K562 (cell line): ENCODE measurements around the gene NVL. TPM values are rescaled to one million over a fixed set of nuclear protein-coding genes. Genes with fewer than 3 reads are reported as not detected.

Experiments
- E2F3 ChIP-seq: fragments of 250-450 bp; sonication (Bioruptor Pico); IDR thresholded peaks from 2 replicates; pipeline ENCODE4 v1.4.0; 2020; ENCODE audit warnings: mild to moderate bottlenecking
- ETV5 ChIP-seq: sonication (generic); formaldehyde crosslinking; IDR thresholded peaks from 2 replicates; pipeline ENCODE4 v1.4.0; 2020; ENCODE audit warnings: low read depth, mild to moderate bottlenecking, missing genetic modification reagents
- MBD2 ChIP-seq: sonication (generic); IDR thresholded peaks from 2 replicates; pipeline ENCODE4 v1.6.1; 2016; ENCODE audit warnings: low read depth, borderline replicate concordance
- NCOA6 ChIP-seq: fragments of 450-650 bp; IDR thresholded peaks from 2 replicates; pipeline ENCODE4 v1.6.1; 2017; ENCODE audit warnings: mild to moderate bottlenecking
- NCOR1 ChIP-seq: fragments of 450-650 bp; IDR thresholded peaks from 2 replicates; pipeline ENCODE4 v1.6.1; 2016; ENCODE audit warnings: mild to moderate bottlenecking, moderate library complexity
- POLR2AphosphoS5 ChIP-seq: IDR thresholded peaks from 2 replicates; pipeline ENCODE4 v1.6.1; 2011; ENCODE audit warnings: mild to moderate bottlenecking, low read depth, low read length, moderate library complexity; ENCODE audit not compliant: control insufficient read depth, insufficient read depth
- PYGO2 ChIP-seq: fragments of 450-650 bp; IDR thresholded peaks from 2 replicates; pipeline ENCODE4 v1.6.1; 2016; ENCODE audit warnings: mild to moderate bottlenecking, missing genetic modification characterization, moderate library complexity, missing compliant biosample characterization
- RBFOX2 ChIP-seq: fragments of 200-400 bp; formaldehyde crosslinking; IDR thresholded peaks from 2 replicates; pipeline ENCODE4 v1.6.1; 2017; ENCODE audit warnings: low read depth, mild to moderate bottlenecking, low read length, moderate library complexity
- SETDB1 ChIP-seq: IDR thresholded peaks from one replicate; pipeline ENCODE4 v1.6.1; 2012; ENCODE audit warnings: low read length, control low read depth, inconsistent platforms
- SMC3 ChIP-seq: conservative IDR thresholded peaks from 2 replicates; pipeline ENCODE4 v1.6.1; 2011; ENCODE audit warnings: low read depth, low read length, improper control_type of control experiment; ENCODE audit not compliant: insufficient read depth
- ZBTB17 ChIP-seq: fragments of 450-650 bp; formaldehyde crosslinking; IDR thresholded peaks from 2 replicates; pipeline ENCODE4 v1.4.0; 2020; ENCODE audit warnings: mild to moderate bottlenecking
- ZNF431 ChIP-seq: sonication (generic); formaldehyde crosslinking; IDR thresholded peaks from 2 replicates; pipeline ENCODE4 v1.8.0; 2022; ENCODE audit warnings: mild to moderate bottlenecking, missing genetic modification reagents
- ZNF586 ChIP-seq: fragments of 450-650 bp; formaldehyde crosslinking; conservative IDR thresholded peaks from 2 replicates; pipeline ENCODE4 v1.4.0; 2020; ENCODE audit warnings: mild to moderate bottlenecking, moderate library complexity
- ZNF699 ChIP-seq: fragments of 250-450 bp; sonication (Bioruptor Pico); IDR thresholded peaks from 2 replicates; pipeline ENCODE4 v1.8.0; 2021; ENCODE audit warnings: mild to moderate bottlenecking, moderate library complexity; ENCODE audit not compliant: insufficient replicate concordance
- ZNF785 ChIP-seq: fragments of 250-450 bp; sonication (Bioruptor Pico); IDR thresholded peaks from 2 replicates; pipeline ENCODE4 v1.4.0; 2020; ENCODE audit warnings: mild to moderate bottlenecking
- polyA plus RNA-seq, 8 experiments: library from polyadenylated mRNA; depleted of rRNA in 4 of 8; stranded (reverse) in 5 of 8; unstranded in 3 of 8; fragments of >200 nt; fragmentation: Nextera tagmentation in 2 of 8; fragmentation: Illumina TruSeq in 1 of 8; extraction: Ambion mirVana in 2 of 8; extraction: Trizol in 1 of 8; gene quantifications; 2 replicates each; pipeline versions ENCODE4 v1.2.1 to v1.2.3, GENCODE V29; 2011 to 2014; ENCODE audit warnings: inconsistent platforms in 1 of 8, missing spikeins in 1 of 8
- total RNA-seq, 7 experiments: library from RNA; depleted of rRNA in 6 of 7; stranded (reverse); fragments of >200 nt in 6 of 7; fragmentation: Illumina TruSeq in 2 of 7; extraction: Trizol in 2 of 7; gene quantifications; 2 replicates each; pipeline versions ENCODE4 v1.2.1 to v1.2.3, GENCODE V29; 2011 to 2021; ENCODE audit warnings: low replicate concordance in 1 of 7
- TF ChIP-seq, protein P1 (sequence below): sonication (generic); formaldehyde crosslinking; IDR thresholded peaks from 2 replicates; pipeline ENCODE4 v1.8.0; 2022; ENCODE audit warnings: missing genetic modification reagents, mild to moderate bottlenecking, borderline replicate concordance
- TF ChIP-seq, protein P2 (sequence below): fragments of 450-650 bp; conservative IDR thresholded peaks from 2 replicates; pipeline ENCODE4 v1.6.1; 2016; ENCODE audit warnings: missing genetic modification characterization, low read depth, mild to moderate bottlenecking, missing compliant biosample characterization, moderate library complexity
- TF ChIP-seq, protein P3 (sequence below): fragments of 450-650 bp; formaldehyde crosslinking; IDR thresholded peaks from 2 replicates; pipeline ENCODE4 v1.4.0; 2020; ENCODE audit warnings: mild to moderate bottlenecking
- TF ChIP-seq, protein P4 (sequence below): sonication (generic); formaldehyde crosslinking; IDR thresholded peaks from 2 replicates; pipeline ENCODE4 v1.8.1; 2023; ENCODE audit warnings: mild to moderate bottlenecking, missing genetic modification reagents
- TF ChIP-seq, protein P5 (sequence below): fragments of 250-450 bp; sonication (Bioruptor Pico); IDR thresholded peaks from 2 replicates; pipeline ENCODE4 v1.5.0; 2020; ENCODE audit warnings: mild to moderate bottlenecking

Gene NVL
- total and polyA plus RNA-seq, 9 of the 15 experiments (the other 6 are each of a cell fraction or from before 2014, with no cell fraction given): 32.5 to 86.6 (median 62.9) TPM

DNA sequence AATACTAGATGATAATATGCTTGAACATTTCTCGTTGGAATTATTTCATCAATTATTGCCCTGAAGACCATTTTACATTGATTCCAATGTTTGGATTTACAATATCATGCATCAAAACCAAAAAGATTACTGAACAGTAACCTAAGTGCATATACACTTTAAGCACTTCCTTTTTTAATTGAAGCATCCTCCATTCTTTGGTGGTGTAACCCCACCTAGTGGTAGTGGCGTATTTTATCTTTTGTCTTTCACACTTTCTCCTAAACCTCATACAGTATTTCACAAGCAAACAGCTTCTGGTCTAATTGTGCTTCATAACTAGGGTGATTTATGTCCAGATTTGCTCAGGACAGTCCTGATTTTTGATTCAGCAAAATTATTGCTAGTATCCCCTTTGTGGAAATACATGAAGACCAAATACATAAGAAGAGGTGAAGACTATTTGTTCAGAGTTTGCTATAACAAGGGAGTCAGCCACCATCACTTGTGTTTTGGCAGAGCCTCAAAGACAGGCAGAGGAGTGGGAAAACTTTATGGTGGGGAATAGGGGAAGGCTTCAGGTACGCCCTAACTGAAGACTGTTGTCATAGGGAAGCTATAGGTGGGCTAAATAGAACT lies 3.4 kb upstream of the NVL start (continued):
- TF ChIP-seq, protein P1, sequence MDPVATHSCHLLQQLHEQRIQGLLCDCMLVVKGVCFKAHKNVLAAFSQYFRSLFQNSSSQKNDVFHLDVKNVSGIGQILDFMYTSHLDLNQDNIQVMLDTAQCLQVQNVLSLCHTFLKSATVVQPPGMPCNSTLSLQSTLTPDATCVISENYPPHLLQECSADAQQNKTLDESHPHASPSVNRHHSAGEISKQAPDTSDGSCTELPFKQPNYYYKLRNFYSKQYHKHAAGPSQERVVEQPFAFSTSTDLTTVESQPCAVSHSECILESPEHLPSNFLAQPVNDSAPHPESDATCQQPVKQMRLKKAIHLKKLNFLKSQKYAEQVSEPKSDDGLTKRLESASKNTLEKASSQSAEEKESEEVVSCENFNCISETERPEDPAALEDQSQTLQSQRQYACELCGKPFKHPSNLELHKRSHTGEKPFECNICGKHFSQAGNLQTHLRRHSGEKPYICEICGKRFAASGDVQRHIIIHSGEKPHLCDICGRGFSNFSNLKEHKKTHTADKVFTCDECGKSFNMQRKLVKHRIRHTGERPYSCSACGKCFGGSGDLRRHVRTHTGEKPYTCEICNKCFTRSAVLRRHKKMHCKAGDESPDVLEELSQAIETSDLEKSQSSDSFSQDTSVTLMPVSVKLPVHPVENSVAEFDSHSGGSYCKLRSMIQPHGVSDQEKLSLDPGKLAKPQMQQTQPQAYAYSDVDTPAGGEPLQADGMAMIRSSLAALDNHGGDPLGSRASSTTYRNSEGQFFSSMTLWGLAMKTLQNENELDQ (CRISPR knock-in tag): no peak
- TF ChIP-seq, protein P2, sequence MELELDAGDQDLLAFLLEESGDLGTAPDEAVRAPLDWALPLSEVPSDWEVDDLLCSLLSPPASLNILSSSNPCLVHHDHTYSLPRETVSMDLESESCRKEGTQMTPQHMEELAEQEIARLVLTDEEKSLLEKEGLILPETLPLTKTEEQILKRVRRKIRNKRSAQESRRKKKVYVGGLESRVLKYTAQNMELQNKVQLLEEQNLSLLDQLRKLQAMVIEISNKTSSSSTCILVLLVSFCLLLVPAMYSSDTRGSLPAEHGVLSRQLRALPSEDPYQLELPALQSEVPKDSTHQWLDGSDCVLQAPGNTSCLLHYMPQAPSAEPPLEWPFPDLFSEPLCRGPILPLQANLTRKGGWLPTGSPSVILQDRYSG (tag): no peak
- TF ChIP-seq, protein P3, sequence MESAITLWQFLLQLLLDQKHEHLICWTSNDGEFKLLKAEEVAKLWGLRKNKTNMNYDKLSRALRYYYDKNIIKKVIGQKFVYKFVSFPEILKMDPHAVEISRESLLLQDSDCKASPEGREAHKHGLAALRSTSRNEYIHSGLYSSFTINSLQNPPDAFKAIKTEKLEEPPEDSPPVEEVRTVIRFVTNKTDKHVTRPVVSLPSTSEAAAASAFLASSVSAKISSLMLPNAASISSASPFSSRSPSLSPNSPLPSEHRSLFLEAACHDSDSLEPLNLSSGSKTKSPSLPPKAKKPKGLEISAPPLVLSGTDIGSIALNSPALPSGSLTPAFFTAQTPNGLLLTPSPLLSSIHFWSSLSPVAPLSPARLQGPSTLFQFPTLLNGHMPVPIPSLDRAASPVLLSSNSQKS (CRISPR knock-in tag): no peak
- TF ChIP-seq E2F3 (CRISPR knock-in tag) (no peak), ZNF699 (CRISPR knock-in tag) (no peak), NCOR1 (peak; percentile 18; the same call in 1 of the 2 replicates), NCOA6 (no peak), RBFOX2 (no peak), ZNF586 (CRISPR knock-in tag) (no peak), PYGO2 (tag) (no peak), ETV5 (no peak), ZNF785 (CRISPR knock-in tag) (no peak), ZNF431 (no peak), MBD2 (no peak), POLR2AphosphoS5 (no peak), SMC3 (peak; percentile 54; the same call in 1 of the 2 replicates), ZBTB17 (CRISPR knock-in tag) (no peak), SETDB1 (no peak)
- TF ChIP-seq, protein P4, sequence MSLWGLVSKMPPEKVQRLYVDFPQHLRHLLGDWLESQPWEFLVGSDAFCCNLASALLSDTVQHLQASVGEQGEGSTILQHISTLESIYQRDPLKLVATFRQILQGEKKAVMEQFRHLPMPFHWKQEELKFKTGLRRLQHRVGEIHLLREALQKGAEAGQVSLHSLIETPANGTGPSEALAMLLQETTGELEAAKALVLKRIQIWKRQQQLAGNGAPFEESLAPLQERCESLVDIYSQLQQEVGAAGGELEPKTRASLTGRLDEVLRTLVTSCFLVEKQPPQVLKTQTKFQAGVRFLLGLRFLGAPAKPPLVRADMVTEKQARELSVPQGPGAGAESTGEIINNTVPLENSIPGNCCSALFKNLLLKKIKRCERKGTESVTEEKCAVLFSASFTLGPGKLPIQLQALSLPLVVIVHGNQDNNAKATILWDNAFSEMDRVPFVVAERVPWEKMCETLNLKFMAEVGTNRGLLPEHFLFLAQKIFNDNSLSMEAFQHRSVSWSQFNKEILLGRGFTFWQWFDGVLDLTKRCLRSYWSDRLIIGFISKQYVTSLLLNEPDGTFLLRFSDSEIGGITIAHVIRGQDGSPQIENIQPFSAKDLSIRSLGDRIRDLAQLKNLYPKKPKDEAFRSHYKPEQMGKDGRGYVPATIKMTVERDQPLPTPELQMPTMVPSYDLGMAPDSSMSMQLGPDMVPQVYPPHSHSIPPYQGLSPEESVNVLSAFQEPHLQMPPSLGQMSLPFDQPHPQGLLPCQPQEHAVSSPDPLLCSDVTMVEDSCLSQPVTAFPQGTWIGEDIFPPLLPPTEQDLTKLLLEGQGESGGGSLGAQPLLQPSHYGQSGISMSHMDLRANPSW (CRISPR knock-in tag): 0 out of 2 replicates have a peak, but pooled peaks have one; percentile 4
- TF ChIP-seq, protein P5, sequence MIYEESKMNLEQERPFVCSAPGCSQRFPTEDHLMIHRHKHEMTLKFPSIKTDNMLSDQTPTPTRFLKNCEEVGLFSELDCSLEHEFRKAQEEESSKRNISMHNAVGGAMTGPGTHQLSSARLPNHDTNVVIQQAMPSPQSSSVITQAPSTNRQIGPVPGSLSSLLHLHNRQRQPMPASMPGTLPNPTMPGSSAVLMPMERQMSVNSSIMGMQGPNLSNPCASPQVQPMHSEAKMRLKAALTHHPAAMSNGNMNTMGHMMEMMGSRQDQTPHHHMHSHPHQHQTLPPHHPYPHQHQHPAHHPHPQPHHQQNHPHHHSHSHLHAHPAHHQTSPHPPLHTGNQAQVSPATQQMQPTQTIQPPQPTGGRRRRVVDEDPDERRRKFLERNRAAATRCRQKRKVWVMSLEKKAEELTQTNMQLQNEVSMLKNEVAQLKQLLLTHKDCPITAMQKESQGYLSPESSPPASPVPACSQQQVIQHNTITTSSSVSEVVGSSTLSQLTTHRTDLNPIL (CRISPR knock-in tag): no peak
